Fibroblast of the aortic adventitia (primary cell): ENCODE data around the gene LRBA. TPM values are rescaled to one million over a fixed set of nuclear protein-coding genes. Genes with fewer than 3 reads are reported as not detected.
"Not testable (repeated sequence)": the region's sequence is repeated elsewhere in the genome, so short reads cannot be mapped to it uniquely, and the experiment has no call there.

ENCODE experiments used
- DNase-seq: peaks from one replicate; pipeline ENCODE4 v3.0.0-alpha.2; 2010; ENCODE audit warnings: low read depth
- H3K4me3 ChIP-seq: 2 replicates; pipeline ENCODE4 v1.5.1; 2011; ENCODE audit warnings: low read depth, mild to moderate bottlenecking, control low read depth, low read length, moderate library complexity
- CTCF ChIP-seq: IDR thresholded peaks from 2 replicates; pipeline ENCODE4 v1.5.1; 2011; ENCODE audit warnings: mild to moderate bottlenecking, low read length, control low read depth, inconsistent platforms; ENCODE audit not compliant: insufficient read depth
- total RNA-seq: library from RNA; depleted of rRNA; stranded (reverse); fragments of >200 nt; gene quantifications from 2 replicates; pipeline ENCODE4 v1.2.3, GENCODE V29; 2012; ENCODE audit warnings: low replicate concordance

The LRBA gene
- total RNA-seq, 1 donor, result 45.8 TPM

DNA sequence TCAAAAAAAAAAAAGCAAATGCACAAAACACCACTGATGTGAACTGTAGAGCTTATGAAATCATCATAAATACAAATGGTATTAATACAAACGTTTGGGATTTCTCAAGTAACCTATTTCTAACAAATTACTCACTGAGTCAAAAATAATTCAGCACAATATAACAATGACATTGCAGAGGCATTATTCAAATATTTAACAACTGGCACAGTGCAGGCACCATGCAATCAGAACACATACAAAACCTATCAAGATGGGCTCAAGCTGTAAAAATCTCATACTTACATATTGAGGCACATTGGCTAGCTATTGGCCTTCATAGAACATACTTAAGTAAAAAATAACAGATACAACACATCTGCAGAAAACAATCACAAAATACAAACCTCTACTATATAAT, 81.1 kb downstream of the LRBA start:
- peak; percentile 35 for DNase-seq
- H3K4me3 ChIP-seq, result no peak overlapping the region
- TF ChIP-seq CTCF, result no peak

GRCh38 chr4:150931796-150932195, 83.3 kb downstream of the LRBA start:
- DNase-seq, result no peak
- H3K4me3 ChIP-seq, result no peak overlapping the region
- no peak for TF ChIP-seq CTCF

DNA sequence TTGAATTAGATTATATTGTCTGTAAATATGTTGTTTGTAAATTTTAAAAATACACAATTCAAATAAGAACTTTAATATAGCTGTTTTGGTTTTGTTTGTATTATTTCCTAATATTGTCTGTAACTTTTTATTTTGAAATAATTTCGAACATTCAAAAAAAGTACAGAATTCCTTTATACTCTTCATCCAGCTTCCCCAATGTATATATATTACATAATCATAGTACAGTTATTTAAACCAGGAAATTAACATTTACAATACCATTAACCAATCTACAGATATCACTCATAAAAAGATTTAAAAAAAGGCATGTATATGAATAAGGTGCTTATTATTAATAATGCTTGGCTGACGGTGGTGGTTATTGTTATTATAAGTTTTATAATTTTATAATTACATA, 84.1 kb downstream of the LRBA start:
- TF ChIP-seq CTCF, result no peak
- H3K4me3 ChIP-seq, result no peak overlapping the region
- no peak for DNase-seq

GRCh38 chr4:150923945-150924344, 91.1 kb downstream of the LRBA start:
- no peak overlapping the region for H3K4me3 ChIP-seq
- no peak for DNase-seq
- TF ChIP-seq CTCF, result no peak

GRCh38 chr4:150921486-150921885, 93.6 kb downstream of the LRBA start:
- H3K4me3 ChIP-seq, DNase-seq: not testable (repeated sequence)

DNA sequence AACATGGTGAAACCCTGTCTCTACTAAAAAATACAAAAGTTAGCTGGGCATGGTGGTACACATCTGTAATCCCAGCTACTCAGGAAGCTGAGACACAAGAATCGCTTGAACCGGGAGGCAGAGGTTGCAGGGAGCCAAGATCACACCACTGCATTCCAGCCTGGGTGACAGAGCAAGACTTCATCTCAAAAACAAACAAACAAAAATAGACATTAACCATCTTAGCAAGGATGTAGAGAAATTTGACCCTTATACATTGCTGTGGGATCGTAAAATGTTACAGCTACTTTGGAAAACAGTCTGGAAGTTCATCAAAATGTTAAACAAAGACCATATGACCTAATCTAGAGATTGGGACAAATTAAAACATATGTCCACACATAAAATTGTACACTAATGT, 96.5 kb downstream of the LRBA start:
- not testable (repeated sequence) for H3K4me3 ChIP-seq, DNase-seq

GRCh38 chr4:150911326-150911725, 103.8 kb downstream of the LRBA start:
- no peak for TF ChIP-seq CTCF

DNA sequence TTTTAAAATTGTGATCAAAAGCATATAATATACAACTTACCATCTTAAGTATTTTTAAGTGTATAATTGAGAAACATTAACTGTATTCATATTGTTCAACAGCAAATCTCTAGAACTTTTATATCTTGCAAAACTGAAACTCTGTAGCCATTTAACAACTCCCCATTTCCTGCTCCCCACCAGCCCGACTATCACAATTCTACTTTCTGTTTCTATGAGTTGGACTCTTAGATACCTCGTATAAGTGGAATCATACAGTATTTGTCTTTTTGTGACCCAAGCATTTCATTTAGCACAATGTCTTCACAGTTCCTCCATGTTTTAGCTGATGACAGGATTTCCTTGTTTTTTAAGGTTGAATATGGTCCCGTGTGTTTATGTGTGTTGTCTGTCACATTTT, 106.0 kb downstream of the LRBA start:
- no peak for TF ChIP-seq CTCF
- H3K4me3 ChIP-seq, result no peak overlapping the region
- DNase-seq, result no peak

More at GRCh38 chr4:150911326-150911725, 103.8 kb downstream of the LRBA start:
- no peak overlapping the region for H3K4me3 ChIP-seq
- no peak for DNase-seq
